Ovary (tissue), 3 donors: Measurements from ENCODE around the gene DPT.

Experiments used
- CTCF ChIP-seq, 3 donors: fragments of 450-650 bp in 2 of 3; fragments of 200-600 bp in 1 of 3; IDR thresholded peaks; one replicate each; pipeline versions ENCODE4 v1.5.1 to v1.8.0; 2016 to 2022; ENCODE audit warnings: antibody characterized with exemption in 3 of 3, mild to moderate bottlenecking in 1 of 3
- EP300 ChIP-seq: sonication (generic); formaldehyde crosslinking; IDR thresholded peaks from one replicate; pipeline ENCODE4 v1.6.1; 2017; ENCODE audit warnings: antibody characterized with exemption
- POLR2A ChIP-seq: fragments of 450-650 bp; IDR thresholded peaks from one replicate; pipeline ENCODE4 v1.6.1; 2017; ENCODE audit warnings: antibody characterized with exemption, mild to moderate bottlenecking, moderate library complexity
- donor health status: DM: no; HTN: no; CAD: no.

DNA sequence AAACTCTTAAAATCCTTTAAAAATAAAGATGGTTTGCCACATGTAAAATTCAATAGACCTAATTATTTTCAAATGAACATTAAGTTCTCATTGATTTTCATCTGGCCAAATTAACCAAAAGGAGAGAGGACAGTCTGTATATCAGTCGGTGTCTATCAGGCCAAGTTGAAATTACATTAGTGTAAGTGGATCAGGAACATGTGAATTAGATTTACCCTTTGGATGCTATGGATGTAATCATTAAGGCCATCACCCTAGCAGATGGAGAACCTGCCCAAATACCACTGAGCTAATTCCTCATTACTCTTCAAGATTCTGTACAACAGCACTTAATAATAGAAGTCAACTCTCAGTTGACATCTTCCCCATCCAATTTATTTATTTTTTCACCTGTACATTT lies 29.5 kb upstream of the DPT start:
- TF ChIP-seq CTCF (IDR thresholded peaks at IDR 0.05), result no peak
- TF ChIP-seq POLR2A, result no peak
- no peak for TF ChIP-seq EP300
